Stimulated activated CD4-positive, alpha-beta T cell treated with anti-CD3 and anti-CD28 coated beads, Interleukin-4, amount 100 ng/mL, for 48 hours (primary cell): ENCODE measurements around the gene RAB25.
"Not testable (repeated sequence)": the region's sequence is repeated elsewhere in the genome, so short reads cannot be mapped to it uniquely, and the experiment has no call there.

Experiments
- DNase-seq, 2 donors: peaks; one replicate each; pipeline ENCODE4 v3.0.0-alpha.2; 2020; ENCODE audit warnings: low read depth in 2 of 2

The RAB25 gene

DNA sequence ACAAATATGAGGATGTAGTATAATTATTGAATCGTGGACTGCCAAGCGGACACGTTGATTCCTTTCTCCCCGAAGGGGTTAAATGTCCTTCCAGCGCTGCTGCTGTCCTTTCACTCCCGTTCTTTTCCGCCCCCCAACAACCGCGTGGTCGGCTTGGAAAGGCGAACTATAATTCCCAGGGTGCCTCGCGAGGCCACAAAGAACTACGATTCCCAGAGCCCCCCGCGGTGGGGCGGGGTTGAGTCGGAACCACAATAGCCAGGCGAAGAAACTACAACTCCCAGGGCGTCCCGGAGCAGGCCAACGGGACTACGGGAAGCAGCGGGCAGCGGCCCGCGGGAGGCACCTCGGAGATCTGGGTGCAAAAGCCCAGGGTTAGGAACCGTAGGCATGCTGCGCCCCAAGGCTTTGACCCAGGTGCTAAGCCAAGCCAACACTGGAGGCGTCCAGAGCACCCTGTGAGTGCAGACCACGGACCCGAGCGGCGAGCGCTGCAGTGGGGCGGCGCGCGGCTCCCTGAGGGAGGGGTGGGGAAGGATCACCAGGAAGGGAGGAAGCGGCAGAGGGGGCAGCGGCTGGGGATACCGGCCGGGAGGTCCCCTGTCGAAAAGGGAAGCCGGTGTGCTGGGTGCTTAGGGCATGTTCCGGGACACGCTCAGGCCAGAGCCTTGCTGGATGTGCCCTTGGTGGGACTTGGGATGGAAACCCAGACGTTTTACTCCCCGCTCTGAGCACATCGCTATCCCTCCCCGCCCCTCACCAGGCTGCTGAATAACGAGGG lies 6.3 kb upstream of the RAB25 start, which contains the start of gene LAMTOR2:
LAMTOR2 (plus strand) TSS at position 283 of the 781 bp plus-strand sequence; CDS start at position 391, 108 bp downstream.
- DNase-seq: peak; percentile 95 to 98

DNA sequence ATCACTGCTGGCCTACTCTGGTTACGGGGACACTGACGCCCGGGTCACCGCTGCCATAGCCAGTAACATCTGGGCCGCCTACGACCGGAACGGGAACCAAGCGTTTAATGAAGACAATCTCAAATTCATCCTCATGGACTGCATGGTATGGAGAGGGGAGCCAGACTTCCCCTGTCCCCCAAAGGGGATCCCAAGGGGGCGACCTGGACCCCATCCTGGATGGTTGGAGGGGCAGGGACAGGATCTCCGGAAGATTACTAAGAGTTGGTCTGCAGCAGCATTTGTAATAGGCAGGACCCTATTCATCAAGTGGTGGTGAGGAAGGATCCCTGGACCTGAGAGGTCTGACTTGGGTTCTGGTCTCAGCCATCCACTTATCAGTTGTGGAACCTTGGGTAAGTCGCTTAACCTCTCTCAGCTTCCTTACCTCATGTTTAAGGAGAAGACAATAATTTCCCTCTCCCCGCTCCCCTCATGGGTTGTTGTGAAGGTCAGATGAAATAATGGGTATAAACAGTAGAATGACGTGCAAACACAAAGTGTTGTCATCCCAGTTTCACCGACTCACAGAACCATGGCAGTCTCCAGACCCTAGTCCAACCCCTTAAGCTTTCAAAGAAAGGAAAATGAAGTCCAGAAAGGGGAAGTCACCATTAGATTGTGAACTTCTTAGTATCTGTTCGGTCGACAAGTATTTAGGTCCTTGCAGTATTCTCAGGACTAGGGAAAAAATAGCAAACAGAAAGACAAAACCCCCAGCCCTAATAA lies 5.5 kb upstream of the RAB25 start:
- DNase-seq: peak in 1 of 2 donors; percentile 9

- no peak for DNase-seq
These were observed 4.6 kb upstream of the RAB25 start for GRCh38 chr1:156056326-156056849.

DNA sequence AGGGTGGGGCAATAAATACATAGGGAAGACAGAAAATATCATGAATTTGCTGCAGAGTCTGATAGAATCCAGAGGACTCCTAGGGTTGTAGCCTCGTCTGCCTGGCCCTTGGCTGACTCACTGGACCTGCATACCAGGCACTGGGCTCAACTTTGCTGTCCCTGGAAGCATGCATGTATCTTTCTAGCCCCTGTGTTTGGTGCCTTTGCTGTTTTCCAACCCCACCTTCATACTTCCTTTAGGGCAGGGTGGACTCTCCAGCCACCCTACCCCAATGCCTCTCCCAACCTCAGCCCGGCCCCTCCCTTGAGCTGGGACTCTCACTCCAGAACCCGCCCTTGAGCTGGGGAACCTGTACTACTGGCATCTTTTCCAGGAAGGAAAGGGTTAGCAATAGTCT lies 1.2 kb downstream of the RAB25 start:
- DNase-seq: no peak

DNA sequence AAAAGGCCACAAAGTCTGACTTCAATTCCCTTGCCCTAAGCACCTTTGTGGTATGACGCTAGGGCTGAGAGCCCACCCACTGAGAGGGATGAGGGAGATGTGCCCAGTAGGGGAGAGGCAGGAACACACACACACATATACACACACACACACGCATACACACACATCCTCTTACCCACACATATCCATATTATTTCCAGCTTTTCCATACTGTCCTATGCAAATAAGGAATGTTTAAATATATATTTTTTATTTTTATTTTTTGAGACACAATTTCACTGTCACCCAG lies 3.0 kb downstream of the RAB25 start:
- no peak for DNase-seq

GRCh38 chr1:156064615-156065014 lies 3.7 kb downstream of the RAB25 start:
- no peak for DNase-seq

GRCh38 chr1:156065212-156065611 lies 4.3 kb downstream of the RAB25 start:
- DNase-seq: no peak

DNA sequence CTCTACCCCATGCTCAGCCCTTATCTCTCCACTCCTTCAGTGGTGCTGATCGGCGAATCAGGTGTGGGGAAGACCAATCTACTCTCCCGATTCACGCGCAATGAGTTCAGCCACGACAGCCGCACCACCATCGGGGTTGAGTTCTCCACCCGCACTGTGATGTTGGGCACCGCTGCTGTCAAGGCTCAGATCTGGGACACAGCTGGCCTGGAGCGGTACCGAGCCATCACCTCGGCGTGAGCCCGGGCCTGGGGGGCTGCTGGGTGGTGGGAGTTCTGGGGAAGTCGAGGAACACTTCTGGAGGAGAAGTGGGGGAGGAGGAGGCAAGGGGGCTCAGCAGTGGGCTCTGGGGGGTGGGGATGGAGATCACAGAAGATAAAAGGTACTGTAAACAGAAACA lies 4.9 kb downstream of the RAB25 start:
- DNase-seq: no peak

- DNase-seq: no peak
These were observed 6.3 kb downstream of the RAB25 start for GRCh38 chr1:156067262-156067661.

DNA sequence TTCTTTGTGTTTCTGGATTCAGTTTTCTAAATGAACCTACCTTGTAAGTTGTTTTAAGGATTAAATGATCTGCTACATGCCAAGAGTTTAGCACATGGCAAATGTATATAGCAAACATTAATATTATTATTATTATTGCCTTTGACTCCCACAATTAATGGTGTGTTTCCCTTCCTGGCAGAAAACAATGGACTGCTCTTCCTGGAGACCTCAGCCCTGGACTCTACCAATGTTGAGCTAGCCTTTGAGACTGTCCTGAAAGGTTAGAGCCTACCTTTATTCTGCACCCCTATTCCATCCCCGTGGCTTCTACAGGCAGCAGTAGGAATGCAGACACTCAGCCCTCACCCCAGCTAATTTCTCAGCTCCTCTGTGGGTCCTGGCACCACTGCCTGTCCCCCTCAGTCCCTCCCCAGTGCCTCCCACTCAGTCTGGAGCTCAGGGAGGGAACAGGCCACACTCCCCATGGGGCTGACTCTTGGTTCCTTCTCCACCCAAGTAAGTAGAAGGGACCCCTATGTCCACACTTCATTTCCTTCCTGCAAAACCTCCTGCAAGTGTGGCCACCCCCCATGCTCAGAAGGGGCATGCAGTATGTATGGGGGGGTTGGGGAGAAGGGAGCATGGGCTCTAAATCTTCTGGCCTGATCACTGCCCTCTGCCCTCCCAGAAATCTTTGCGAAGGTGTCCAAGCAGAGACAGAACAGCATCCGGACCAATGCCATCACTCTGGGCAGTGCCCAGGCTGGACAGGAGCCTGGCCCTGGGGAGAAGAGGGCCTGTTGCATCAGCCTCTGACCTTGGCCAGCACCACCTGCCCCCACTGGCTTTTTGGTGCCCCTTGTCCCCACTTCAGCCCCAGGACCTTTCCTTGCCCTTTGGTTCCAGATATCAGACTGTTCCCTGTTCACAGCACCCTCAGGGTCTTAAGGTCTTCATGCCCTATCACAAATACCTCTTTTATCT lies 8.8 kb downstream of the RAB25 start:
- no peak for DNase-seq

GRCh38 chr1:156070548-156070947 lies 9.6 kb downstream of the RAB25 start:
- no peak for DNase-seq

DNA sequence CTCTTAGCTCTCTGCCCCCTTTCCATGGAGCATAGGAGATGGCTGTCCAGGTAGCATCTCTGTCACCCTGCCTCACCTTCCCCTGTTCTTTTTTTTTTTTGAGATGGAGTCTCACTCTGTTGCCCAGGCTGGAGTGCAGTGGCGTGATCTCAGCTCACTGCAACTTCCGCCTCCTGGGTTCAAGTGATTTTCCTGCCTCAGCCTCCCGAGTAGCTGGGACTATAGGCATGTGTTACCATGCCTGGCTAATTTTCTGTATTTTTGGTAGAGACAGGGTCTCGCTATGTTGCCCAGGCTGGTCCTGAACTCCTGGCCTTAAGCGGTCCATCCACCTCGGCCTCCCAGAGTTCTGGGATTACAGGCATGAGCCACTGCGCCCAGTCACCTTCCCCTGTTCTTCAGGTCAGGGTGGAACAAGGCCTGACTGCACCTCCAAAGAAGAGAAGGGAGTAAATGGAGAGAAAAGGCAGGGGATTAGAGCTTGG lies 10.4 kb downstream of the RAB25 start:
- DNase-seq: not testable (repeated sequence)

GRCh38 chr1:156072251-156072650 lies 11.3 kb downstream of the RAB25 start:
- no peak for DNase-seq

DNA sequence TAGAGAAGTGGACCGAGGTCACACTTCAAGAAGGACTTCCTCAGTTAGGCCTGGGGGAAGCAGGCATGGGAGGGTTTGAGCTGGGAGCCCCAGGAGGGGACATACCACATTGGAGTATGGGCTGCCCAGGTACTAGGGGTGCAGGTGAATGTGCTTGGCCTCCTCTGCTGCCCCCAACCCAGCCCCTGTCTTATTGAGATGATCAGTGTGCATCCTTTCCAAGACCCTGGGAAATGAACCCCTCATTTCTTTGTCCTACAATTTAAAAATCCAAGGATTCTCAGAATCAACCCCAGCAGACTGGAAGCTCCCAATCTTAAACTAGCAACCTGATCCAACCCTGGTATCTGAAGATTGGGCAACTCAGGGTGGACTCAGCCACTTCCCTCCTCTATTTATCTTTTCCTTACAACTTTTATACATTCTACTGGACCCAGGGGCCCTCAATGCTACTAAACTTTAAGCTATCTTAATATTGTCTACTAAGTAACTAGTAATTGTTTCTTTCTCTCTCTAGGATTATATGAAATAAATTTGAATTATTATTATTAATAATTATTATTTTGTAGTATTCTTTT lies 12.2 kb downstream of the RAB25 start:
- DNase-seq: no peak

DNA sequence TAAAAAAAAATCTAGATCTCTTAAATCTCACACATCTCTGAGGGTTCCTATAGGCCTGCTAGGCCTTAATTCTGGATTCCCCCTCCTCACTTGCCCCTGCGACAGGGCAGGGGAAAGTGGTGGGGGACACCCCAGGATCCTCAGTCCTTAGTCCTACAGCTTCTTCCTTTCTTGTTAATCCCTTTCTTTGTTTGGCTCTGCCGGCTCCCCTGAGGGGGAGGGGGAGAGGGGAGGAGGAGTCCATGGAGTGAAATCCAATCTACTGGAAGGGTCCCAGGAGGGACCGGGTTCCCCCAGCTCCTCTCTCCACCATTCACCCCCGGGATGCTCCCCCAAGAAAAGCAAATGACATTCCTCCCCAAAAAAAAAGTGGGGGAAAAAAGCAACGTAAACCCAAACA lies 12.8 kb downstream of the RAB25 start:
- DNase-seq: no peak

DNA sequence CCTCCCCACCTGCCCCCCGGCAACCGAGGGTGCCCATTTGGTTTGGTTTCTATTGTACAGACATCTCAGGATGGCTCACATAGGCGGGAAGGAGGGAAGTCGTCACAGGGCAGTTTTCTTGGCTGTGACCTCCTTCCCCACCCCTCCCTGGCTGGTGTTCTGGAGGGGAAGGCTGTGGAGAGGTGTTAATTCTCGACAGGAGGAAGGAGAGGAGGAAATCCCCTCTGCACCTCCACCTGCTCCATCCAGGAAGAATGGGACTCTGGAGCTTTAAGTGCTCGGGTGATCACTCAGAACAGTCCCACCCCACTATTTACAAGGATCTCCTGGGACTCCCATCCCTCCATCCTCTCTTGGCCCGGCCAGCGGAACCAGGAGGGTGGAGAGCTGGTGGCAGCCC lies 13.7 kb downstream of the RAB25 start:
- DNase-seq: no peak

- DNase-seq: no peak
These were observed 14.2 kb downstream of the RAB25 start for GRCh38 chr1:156075162-156075561.

GRCh38 chr1:156075775-156076204 lies 14.8 kb downstream of the RAB25 start:
- DNase-seq: no peak

- no peak for DNase-seq
These were observed 15.9 kb downstream of the RAB25 start for GRCh38 chr1:156076609-156077429.

- no peak for DNase-seq
These were observed 16.4 kb downstream of the RAB25 start for GRCh38 chr1:156077430-156077760.

DNA sequence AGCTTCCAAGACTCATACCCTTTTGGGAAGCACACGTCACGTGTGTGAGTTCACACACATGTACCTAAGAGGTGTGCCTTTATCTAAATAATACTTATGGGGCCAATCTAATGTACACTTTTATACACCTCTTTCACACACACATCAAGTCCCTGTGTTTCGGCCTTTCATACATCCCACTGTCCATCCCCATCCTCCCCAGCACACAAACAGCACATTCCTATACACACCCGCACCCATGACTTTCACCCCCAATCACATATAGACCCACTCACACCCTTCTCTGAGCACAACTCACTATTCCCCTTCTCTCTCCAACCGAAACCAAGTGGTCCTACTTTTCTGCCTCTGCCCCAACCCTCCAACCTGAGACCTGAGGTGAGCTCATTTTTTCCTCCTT lies 17.8 kb downstream of the RAB25 start:
- no peak for DNase-seq
